ENCODE data around the gene PSAP. TPM values are rescaled to one million over a fixed set of nuclear protein-coding genes. Genes with fewer than 3 reads are reported as not detected.

The PSAP gene
- total RNA-seq, 4 donors from 2014 or later = 280 to 623 (median 490) TPM

DNA sequence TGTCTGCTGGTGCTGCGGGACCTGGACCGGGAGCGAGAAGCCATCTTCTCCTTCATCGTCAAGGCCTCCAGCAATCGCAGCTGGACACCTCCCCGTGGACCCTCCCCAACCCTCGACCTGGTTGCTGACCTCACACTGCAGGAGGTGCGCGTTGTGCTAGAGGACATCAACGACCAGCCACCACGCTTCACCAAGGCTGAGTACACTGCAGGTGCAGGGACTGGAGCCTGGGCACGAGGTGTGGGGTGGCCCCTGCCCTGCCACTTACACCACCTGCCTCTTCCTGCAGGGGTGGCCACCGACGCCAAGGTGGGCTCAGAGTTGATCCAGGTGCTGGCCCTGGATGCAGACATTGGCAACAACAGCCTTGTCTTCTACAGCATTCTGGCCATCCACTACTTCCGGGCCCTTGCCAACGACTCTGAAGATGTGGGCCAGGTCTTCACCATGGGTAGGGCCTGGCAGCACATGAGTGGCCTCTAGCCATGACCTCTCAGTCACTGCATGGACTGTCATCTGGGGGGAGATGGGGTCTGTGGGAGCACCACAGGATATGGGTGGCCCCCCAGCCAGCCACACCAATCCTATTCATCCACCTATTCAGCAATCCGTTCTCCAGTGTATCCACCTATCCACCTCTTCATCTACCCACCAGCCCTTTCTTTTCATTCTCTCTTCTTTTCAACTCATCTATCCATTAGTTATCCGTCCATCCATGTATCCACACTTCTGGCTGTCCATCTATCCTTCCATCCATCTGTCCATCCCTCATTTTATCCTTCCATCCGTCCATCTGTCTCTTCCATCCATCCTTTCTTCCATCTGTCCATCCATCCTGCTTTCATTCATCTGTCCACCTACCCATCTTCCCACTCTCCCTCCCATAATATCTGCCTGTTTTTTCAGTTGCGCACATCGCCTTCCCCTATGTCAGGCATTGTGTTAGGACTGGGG lies 43.2 kb downstream of the PSAP start:
- no peak for TF ChIP-seq POLR2A (IDR thresholded peaks at IDR 0.05)
- TF ChIP-seq, protein P1, sequence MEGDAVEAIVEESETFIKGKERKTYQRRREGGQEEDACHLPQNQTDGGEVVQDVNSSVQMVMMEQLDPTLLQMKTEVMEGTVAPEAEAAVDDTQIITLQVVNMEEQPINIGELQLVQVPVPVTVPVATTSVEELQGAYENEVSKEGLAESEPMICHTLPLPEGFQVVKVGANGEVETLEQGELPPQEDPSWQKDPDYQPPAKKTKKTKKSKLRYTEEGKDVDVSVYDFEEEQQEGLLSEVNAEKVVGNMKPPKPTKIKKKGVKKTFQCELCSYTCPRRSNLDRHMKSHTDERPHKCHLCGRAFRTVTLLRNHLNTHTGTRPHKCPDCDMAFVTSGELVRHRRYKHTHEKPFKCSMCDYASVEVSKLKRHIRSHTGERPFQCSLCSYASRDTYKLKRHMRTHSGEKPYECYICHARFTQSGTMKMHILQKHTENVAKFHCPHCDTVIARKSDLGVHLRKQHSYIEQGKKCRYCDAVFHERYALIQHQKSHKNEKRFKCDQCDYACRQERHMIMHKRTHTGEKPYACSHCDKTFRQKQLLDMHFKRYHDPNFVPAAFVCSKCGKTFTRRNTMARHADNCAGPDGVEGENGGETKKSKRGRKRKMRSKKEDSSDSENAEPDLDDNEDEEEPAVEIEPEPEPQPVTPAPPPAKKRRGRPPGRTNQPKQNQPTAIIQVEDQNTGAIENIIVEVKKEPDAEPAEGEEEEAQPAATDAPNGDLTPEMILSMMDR (IDR thresholded peaks at IDR 0.05) = no peak
- no peak for DNase-seq
- Histone ChIP-seq H3K36me3 (no peaks in the 10 kb centered on the region), H3K27ac (no peak overlapping the region), H3K9me3 (no peaks in the 10 kb centered on the region), H3K27me3 (no peaks in the 10 kb centered on the region), H3K4me3 (no peak overlapping the region), H3K4me1 (peaks cover 0 to 24% (median 0%) of the 10 kb centered on the region in 3 donors)
- WGBS, 2 donors = 83 to 93% methylated on average over 6 to 7 of the region's 21 CpGs
- intact Hi-C loops (cut with DNase I) = loop anchor here (5.0 kb wide), 1 partner anchor 121 kb away; no protein-coding TSS in a partner anchor

DNA sequence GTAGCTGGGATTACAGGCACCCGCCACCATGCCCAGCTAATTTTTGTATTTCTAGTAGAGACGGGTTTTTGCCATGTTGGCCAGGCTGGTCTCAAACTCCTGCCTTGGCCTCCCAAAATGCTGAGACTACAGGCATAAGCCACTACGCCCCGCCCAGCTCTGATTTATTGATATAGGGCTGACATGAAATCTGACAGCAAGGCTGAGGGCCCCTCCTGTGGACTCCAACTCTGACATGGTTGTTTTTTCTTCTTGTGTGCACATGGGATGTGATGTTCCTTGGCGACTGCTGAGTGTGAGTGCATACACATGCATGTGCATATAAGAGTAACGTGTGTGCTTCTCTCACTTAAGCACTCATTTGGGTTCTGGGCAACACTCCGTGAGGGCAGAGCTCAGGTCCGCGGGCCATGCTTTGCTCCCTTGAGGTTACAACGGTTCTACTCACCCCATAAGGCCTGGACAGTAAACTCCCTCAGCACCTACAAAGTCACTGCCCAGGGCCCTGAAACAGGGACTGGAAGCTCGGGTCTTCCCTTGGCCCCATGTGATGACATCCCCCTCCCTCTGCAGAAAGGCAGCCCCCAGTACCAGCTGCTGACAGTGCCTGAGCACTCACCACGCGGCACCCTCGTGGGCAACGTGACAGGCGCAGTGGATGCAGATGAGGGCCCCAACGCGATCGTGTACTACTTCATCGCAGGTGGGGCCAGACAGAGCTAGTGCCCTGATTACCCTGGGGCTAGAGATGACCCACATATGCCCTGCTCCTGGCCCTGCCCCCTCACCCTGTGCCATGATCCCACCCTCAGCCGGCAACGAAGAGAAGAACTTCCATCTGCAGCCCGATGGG lies 44.1 kb downstream of the PSAP start:
- intact Hi-C loops (cut with DNase I) = loop anchor here (5.0 kb wide), 1 partner anchor 120 kb away; no protein-coding TSS in a partner anchor
- no peak for DNase-seq
- 65 to 91% methylated on average over 4 to 10 of the region's 23 CpGs for WGBS, 2 donors
- Histone ChIP-seq H3K36me3 (no peaks in the 10 kb centered on the region), H3K27me3 (no peaks in the 10 kb centered on the region), H3K4me3 (no peak overlapping the region), H3K9me3 (no peaks in the 10 kb centered on the region), H3K4me1 (peaks cover 0 to 15% (median 0%) of the 10 kb centered on the region in 3 donors), H3K27ac (no peak overlapping the region)
- TF ChIP-seq, protein P1 (IDR thresholded peaks at IDR 0.05) = no peak
- TF ChIP-seq POLR2A (IDR thresholded peaks at IDR 0.05) = no peak

DNA sequence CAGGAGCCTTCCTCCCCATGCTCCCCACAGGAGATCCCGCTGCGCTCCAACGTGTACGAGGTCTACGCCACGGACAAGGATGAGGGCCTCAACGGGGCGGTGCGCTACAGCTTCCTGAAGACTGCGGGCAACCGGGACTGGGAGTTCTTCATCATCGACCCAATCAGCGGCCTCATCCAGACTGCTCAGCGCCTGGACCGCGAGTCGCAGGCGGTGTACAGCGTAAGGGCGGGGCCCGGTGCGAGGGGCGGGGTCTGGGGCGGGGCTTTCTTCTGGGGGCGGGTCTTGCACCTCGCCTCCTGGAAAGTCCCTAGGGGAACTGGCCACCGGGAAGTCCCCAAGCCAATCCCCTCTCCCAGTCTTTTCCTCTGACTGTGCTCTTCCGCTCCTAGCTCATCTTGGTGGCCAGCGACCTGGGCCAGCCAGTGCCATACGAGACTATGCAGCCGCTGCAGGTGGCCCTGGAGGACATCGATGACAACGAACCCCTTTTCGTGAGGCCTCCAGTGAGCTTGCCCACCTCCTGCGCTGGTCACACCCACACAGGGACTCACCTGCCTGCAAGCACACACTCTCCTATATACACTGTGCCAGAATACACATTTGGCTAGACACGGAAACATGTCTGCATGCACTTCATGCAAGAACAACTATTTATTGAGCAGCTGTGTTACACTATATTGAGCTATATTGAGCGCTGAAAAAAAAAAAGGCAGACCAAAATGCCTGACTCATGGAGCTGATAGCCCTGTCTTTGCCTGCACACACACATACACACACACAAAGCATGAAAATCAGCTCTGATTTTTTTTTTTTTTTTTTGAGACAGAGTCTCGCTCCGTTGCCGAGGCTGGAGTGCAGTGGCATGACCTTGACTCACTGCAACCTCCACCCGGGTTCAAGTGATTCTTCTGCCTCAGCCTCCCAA lies 45.0 kb downstream of the PSAP start:
- TF ChIP-seq, protein P1 (IDR thresholded peaks at IDR 0.05) = no peak
- no peak for TF ChIP-seq POLR2A (IDR thresholded peaks at IDR 0.05)
- WGBS, 2 donors = 38 to 64% methylated on average over 11 to 19 of the region's 41 CpGs
- no peak overlapping the region for H3K4me3 ChIP-seq
- no peaks in the 10 kb centered on the region for H3K27me3 ChIP-seq
- H3K36me3 ChIP-seq = no peaks in the 10 kb centered on the region
- peaks cover 0 to 10% (median 0%) of the 10 kb centered on the region in 3 donors for H3K4me1 ChIP-seq
- H3K9me3 ChIP-seq = no peaks in the 10 kb centered on the region
- intact Hi-C loops (cut with DNase I) = loop anchor here (5.0 kb wide), 1 partner anchor 119 kb away; no protein-coding TSS in a partner anchor
- H3K27ac ChIP-seq = no peak overlapping the region
- no peak for DNase-seq

DNA sequence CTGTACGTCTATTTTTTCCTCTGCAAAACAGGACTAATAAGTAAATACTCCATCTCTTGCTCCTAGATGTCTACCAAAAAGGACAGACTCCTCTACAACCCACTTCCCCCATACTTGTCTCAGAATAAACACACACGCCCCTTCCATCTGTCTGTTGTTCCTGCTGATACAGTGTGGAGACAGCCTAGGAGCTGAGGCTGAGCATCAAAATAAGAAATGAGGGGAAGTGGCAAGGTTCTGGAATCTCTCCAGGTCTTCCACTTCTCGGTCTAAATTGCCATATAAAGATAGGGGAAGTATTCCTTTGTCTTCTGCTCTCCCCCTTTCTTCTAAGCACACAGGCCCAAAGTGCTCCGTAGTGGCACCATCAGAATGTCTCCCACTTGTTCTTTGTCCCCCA lies 47.0 kb downstream of the PSAP start:
- Histone ChIP-seq H3K9me3 (no peaks in the 10 kb centered on the region), H3K27ac (no peak overlapping the region), H3K4me1 (peaks cover 0 to 10% (median 0%) of the 10 kb centered on the region in 3 donors), H3K27me3 (no peaks in the 10 kb centered on the region), H3K36me3 (no peaks in the 10 kb centered on the region), H3K4me3 (no peak overlapping the region)
- DNase-seq = no peak
- intact Hi-C loops (cut with DNase I) = no loop called here
- no peak for TF ChIP-seq POLR2A (IDR thresholded peaks at IDR 0.05)
- TF ChIP-seq, protein P1 (IDR thresholded peaks at IDR 0.05) = no peak
- WGBS, 2 donors = 32 to 33% methylated on average over 4 of the region's 4 CpGs

All from esophagus squamous epithelium (tissue), 5 donors.